ENCODE results near the gene RELA. TPM values are rescaled to one million over a fixed set of nuclear protein-coding genes. Genes with fewer than 3 reads are reported as not detected.

Gene RELA
- total RNA-seq, 1 experiment from 2014 or later = 54.9 TPM

DNA sequence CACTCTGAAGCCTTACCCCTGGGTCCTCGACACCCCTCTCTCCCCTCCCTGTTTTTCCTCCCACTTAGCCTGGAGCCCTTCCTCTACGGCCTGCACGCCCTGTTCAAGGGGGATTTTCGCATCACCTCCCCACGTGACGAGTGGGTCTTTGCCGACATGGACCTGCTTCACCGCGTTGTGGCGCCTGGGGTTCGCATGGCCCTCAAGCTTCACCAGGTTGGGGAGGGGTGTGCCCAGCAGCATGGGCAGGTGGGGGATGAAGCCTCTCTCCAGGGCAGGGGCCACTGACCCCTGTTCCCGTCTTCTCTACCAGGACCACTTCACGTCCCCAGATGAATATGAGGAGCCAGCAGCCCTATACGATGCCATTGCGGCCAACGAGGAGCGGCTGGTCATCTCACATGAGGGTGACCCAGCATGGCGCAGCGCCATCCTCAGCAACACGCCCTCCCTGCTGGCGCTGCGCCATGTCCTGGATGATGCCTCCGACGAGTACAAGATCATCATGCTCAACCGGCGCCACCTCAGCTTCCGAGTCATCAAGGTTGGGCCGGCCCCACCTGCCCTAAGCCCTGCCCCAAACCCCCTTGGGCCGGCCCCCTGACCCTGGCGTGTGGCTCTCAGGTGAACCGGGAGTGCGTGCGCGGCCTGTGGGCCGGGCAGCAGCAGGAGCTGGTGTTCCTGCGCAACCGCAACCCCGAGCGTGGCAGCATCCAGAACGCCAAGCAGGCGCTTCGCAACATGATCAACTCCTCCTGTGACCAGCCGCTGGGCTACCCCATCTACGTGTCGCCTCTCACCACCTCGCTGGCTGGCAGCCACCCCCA is 27.6 kb downstream of the RELA start:
- TF ChIP-seq, protein P1, sequence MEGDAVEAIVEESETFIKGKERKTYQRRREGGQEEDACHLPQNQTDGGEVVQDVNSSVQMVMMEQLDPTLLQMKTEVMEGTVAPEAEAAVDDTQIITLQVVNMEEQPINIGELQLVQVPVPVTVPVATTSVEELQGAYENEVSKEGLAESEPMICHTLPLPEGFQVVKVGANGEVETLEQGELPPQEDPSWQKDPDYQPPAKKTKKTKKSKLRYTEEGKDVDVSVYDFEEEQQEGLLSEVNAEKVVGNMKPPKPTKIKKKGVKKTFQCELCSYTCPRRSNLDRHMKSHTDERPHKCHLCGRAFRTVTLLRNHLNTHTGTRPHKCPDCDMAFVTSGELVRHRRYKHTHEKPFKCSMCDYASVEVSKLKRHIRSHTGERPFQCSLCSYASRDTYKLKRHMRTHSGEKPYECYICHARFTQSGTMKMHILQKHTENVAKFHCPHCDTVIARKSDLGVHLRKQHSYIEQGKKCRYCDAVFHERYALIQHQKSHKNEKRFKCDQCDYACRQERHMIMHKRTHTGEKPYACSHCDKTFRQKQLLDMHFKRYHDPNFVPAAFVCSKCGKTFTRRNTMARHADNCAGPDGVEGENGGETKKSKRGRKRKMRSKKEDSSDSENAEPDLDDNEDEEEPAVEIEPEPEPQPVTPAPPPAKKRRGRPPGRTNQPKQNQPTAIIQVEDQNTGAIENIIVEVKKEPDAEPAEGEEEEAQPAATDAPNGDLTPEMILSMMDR (IDR thresholded peaks at IDR 0.05; ENCODE audit: insufficient read depth in 1 of 2, low read depth in 1 of 2, low read length in 1 of 2, severe bottlenecking in 1 of 2, unreplicated experiment in 1 of 2) = no peak
- H3K27me3 ChIP-seq (replicated peaks; ENCODE audit: control insufficient read depth, insufficient read depth, low read length) = no peaks in the 10 kb centered on the region
- H3K4me3 ChIP-seq (ENCODE audit: low read depth, low read length) = no peak overlapping the region
- no peak overlapping the region for H3K4me3 Mint-ChIP-seq (ENCODE audit: unreplicated experiment)
- peaks cover 47% of the 10 kb centered on the region for H3K36me3 Mint-ChIP-seq (ENCODE audit: insufficient read depth, unreplicated experiment)
- no TSS peak for BruUV-seq (replicated peaks)
- ChIA-PET POLR2A (no interaction called here), CTCF (no interaction called here)
- H3K27me3 Mint-ChIP-seq (ENCODE audit: insufficient read depth, unreplicated experiment) = no peaks in the 10 kb centered on the region
- DNase-seq = no peak
- H3K4me1 ChIP-seq = no peaks in the 10 kb centered on the region
- peaks cover 5% of the 10 kb centered on the region for H3K36me3 ChIP-seq (ENCODE audit: control insufficient read depth, insufficient read depth, low read length)
- no peaks in the 10 kb centered on the region for H3K9me3 Mint-ChIP-seq (ENCODE audit: unreplicated experiment)
- H3K9me3 ChIP-seq = no peaks in the 10 kb centered on the region
- H3K27ac Mint-ChIP-seq (ENCODE audit: unreplicated experiment) = no peak overlapping the region
- H3K4me1 Mint-ChIP-seq (ENCODE audit: low read depth, unreplicated experiment) = no peaks in the 10 kb centered on the region
- intact Hi-C loops (cut with micrococcal nuclease; ENCODE audit: unreplicated experiment) = no loop called here

- DNase-seq = no peak
- TF ChIP-seq, protein P1 (IDR thresholded peaks at IDR 0.05; ENCODE audit: insufficient read depth in 1 of 2, low read depth in 1 of 2, low read length in 1 of 2, severe bottlenecking in 1 of 2, unreplicated experiment in 1 of 2) = no peak
- Histone ChIP-seq H3K36me3 (ENCODE audit: control insufficient read depth, insufficient read depth, low read length) (peaks cover 6% of the 10 kb centered on the region), H3K4me3 (ENCODE audit: low read depth, low read length) (no peak overlapping the region), H3K4me1 (no peaks in the 10 kb centered on the region), H3K27me3 (replicated peaks; ENCODE audit: control insufficient read depth, insufficient read depth, low read length) (no peaks in the 10 kb centered on the region), H3K9me3 (no peaks in the 10 kb centered on the region)
- Mint-ChIP-seq H3K4me1 (ENCODE audit: low read depth, unreplicated experiment) (no peaks in the 10 kb centered on the region), H3K36me3 (ENCODE audit: insufficient read depth, unreplicated experiment) (peaks cover 41% of the 10 kb centered on the region), H3K9me3 (ENCODE audit: unreplicated experiment) (no peaks in the 10 kb centered on the region), H3K27ac (ENCODE audit: unreplicated experiment) (no peak overlapping the region), H3K27me3 (ENCODE audit: insufficient read depth, unreplicated experiment) (no peaks in the 10 kb centered on the region), H3K4me3 (ENCODE audit: unreplicated experiment) (no peak overlapping the region)
- no TSS peak for BruUV-seq (replicated peaks)
- intact Hi-C loops (cut with micrococcal nuclease; ENCODE audit: unreplicated experiment) = no loop called here
- POLR2A ChIA-PET = no interaction called here
- CTCF ChIA-PET = no interaction called here
Observed at GRCh38 chr11:65634440-65634839, 28.3 kb downstream of the RELA start.

GRCh38 chr11:65634109-65634436 is 28.6 kb downstream of the RELA start:
- Mint-ChIP-seq H3K27me3 (ENCODE audit: insufficient read depth, unreplicated experiment) (no peaks in the 10 kb centered on the region), H3K4me3 (ENCODE audit: unreplicated experiment) (no peak overlapping the region), H3K4me1 (ENCODE audit: low read depth, unreplicated experiment) (no peaks in the 10 kb centered on the region), H3K36me3 (ENCODE audit: insufficient read depth, unreplicated experiment) (peaks cover 41% of the 10 kb centered on the region), H3K27ac (ENCODE audit: unreplicated experiment) (no peak overlapping the region), H3K9me3 (ENCODE audit: unreplicated experiment) (no peaks in the 10 kb centered on the region)
- no peaks in the 10 kb centered on the region for H3K27me3 ChIP-seq (replicated peaks; ENCODE audit: control insufficient read depth, insufficient read depth, low read length)
- no peak overlapping the region for H3K4me3 ChIP-seq (ENCODE audit: low read depth, low read length)
- peaks cover 6% of the 10 kb centered on the region for H3K36me3 ChIP-seq (ENCODE audit: control insufficient read depth, insufficient read depth, low read length)
- TF ChIP-seq, protein P1 (IDR thresholded peaks at IDR 0.05; ENCODE audit: insufficient read depth in 1 of 2, low read depth in 1 of 2, low read length in 1 of 2, severe bottlenecking in 1 of 2, unreplicated experiment in 1 of 2) = no peak
- DNase-seq = no peak
- no peaks in the 10 kb centered on the region for H3K4me1 ChIP-seq
- ChIA-PET CTCF (no interaction called here), POLR2A (no interaction called here)
- intact Hi-C loops (cut with micrococcal nuclease; ENCODE audit: unreplicated experiment) = no loop called here
- H3K9me3 ChIP-seq = no peaks in the 10 kb centered on the region
- no TSS peak for BruUV-seq (replicated peaks)
